Glomerular visceral epithelial cell (primary cell): ENCODE results near the gene GFPT2.
A peak's percentile ranks its signal among the peaks of the same experiment; 100 is the strongest.

Experiments
- DNase-seq: peaks from one replicate; pipeline ENCODE4 v3.0.0-alpha.2; 2016; ENCODE audit errors: extremely low spot score

Gene GFPT2

GRCh38 chr5:180350711-180351465 is 2.2 kb downstream of the GFPT2 start:
- DNase-seq: no peak

- no peak for DNase-seq
Measured at GRCh38 chr5:180350296-180350695, 2.8 kb downstream of the GFPT2 start.

GRCh38 chr5:180349391-180349790 is 3.7 kb downstream of the GFPT2 start:
- DNase-seq: no peak

DNA sequence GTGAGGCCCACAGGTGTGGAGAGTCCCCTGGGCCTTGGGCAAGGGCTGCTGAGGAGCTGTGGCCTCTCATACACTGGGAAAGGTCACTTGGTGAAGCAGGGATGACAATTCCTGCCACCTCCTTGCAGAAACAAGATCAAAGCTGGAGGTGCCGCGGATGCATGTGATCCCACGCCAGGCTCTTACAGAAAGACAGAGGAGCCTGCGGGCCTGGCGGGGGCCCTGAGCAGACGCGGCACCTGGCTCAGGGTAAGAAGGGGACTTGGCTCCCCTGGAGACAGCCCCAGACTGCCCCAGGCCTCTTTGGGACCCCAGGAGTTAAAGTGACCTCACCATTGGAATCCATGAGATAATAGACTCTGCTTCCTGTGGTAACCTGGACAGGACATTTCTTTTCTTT is 4.8 kb downstream of the GFPT2 start:
- no peak for DNase-seq

GRCh38 chr5:180347702-180348101 is 5.4 kb downstream of the GFPT2 start:
- DNase-seq: no peak

GRCh38 chr5:180346358-180346757 is 6.8 kb downstream of the GFPT2 start:
- DNase-seq: no peak

GRCh38 chr5:180345781-180346180 is 7.4 kb downstream of the GFPT2 start:
- DNase-seq: no peak

DNA sequence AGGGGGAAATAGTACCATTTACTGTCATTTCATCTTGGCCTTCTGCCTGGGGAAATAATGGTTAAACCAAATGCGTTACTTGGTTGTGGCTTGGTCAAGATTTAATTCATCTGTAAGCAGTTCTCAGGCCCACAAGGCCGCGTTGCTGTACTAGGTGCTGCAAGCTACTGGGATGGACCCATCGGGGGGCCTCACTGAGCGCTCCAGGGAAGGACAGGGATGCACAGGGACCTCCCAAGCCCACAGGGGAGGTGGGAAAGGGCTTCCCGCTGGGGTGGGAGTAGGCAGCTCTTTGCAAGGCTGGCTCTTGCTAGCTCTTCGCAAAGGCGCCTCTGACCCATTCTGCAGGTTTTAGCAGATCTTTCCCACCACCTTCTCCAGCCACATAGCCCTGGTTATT is 8.0 kb downstream of the GFPT2 start:
- no peak for DNase-seq

- DNase-seq: no peak
Measured at GRCh38 chr5:180344696-180344999, 8.5 kb downstream of the GFPT2 start.

GRCh38 chr5:180343831-180344695 is 9.1 kb downstream of the GFPT2 start:
- DNase-seq: no peak

GRCh38 chr5:180343110-180343830 is 9.9 kb downstream of the GFPT2 start:
- peak; percentile 75 for DNase-seq

DNA sequence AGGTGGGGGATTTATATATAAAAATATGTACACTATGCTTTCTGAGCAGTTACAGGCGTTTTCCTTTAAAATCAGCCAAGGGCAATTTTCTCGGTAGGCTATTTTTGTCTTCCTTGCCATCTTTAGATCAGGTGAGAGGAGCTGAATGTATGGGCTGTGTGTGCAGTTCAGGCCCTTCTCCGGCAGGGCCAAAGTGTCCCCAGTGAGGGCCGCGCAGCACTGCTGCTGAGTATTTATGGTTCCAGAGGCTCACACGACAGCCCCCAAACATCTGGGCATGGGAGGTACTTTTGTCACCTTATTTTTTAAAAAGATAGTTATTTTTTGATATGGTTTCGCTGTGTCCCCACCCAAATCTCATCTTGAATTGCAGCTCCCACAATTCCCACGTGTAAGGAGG is 11.5 kb downstream of the GFPT2 start:
- no peak for DNase-seq

- DNase-seq: no peak
Measured at GRCh38 chr5:180340856-180341255, 12.3 kb downstream of the GFPT2 start.

DNA sequence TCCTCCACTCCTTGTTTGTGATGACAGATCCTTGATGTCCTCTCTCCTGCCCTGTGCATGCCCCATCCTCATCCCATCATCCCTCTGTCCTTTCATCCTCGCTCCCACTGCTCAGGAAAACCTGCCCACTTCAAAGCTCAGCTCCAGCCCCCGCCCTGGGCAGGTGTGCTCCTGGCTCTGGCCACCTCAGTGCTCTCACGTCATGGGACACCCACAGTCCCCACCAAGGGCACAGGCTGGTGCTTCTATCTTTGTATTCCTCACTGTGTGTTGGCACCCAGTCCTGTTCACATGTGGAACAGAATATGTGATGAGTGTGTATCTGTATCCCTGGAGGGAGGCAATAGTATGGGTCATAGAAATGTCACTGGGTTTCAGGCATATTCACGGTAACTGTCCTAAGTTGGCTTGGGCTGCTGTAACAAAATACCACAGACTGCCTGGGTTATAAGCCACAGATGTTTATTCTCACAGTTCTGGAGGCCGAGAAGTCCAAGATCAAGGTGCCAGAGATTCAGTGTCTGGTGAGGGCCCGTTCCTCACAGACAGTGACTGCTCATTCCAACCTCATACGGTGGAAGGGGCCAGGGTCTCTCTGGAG is 13.5 kb downstream of the GFPT2 start:
- DNase-seq: no peak

DNA sequence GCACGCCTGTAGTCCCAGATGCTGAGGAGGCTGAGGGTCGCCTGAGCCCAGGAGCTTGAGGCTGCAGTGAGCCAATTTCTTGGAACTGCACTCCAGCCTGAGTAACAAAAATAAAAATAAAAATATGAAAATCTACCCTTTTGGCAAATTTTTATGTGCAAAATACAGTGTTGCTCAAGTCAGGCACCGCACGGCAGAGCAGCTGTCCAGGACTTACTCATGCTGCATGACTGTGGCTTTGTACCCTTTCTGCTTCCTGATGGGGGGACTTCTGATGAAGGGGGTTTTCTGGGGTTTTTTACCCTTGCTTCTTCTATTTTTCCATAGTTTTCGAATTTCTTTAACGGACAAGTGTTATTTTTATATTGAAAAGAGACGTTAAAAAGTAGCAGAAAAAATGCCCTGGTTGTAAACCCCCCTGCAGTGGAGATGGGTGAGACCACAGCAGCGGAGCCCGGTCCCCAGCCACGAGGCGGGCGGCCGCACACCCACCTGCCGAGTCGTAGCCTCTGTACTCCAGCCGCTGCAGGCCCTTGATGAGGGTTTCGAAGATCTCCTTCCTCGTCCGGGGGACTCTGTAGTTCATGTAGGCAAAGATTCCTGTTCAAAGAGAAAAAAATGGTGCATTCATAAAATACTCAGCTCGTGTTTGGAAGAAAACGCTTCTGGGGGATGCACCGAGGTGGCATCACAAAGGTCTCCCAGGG is 15.0 kb downstream of the GFPT2 start:
- DNase-seq: no peak

DNA sequence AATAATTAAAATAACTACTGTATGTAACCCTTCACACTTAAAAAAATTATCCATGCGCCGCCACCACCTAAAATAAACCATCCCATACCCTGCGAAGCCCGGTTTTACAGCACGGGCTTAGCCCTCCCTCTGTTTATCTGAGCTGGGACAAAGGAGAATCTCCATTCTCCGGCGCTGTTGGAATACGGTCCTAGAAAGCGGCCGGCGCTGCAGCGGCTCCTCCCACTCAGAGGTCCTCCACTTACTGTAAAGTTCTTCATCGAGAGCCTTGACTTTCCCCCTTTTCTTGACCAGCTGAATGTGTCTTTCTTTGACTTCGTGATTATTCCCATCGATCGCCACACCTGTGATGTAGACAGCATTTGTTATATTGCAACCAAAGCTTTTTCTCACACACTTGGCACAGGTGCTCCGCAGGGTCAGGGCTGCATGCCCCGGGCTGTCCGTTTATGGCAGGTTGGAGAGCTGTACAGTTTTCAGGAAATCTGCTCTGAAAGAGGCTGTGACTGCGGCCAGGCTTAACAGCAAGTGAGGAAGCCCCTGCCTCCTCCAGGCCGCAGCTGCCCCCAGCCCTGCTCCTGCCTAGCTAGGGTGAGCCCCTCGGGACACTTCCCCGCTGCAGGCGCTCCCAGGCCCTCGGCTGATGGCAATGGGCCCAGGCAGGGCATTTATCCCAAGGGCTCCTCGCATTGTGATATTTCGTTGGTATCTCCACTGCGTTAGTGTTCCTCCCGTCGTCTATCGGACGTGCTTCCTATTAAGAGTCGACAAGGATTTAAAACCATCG is 16.7 kb downstream of the GFPT2 start:
- DNase-seq: no peak

DNA sequence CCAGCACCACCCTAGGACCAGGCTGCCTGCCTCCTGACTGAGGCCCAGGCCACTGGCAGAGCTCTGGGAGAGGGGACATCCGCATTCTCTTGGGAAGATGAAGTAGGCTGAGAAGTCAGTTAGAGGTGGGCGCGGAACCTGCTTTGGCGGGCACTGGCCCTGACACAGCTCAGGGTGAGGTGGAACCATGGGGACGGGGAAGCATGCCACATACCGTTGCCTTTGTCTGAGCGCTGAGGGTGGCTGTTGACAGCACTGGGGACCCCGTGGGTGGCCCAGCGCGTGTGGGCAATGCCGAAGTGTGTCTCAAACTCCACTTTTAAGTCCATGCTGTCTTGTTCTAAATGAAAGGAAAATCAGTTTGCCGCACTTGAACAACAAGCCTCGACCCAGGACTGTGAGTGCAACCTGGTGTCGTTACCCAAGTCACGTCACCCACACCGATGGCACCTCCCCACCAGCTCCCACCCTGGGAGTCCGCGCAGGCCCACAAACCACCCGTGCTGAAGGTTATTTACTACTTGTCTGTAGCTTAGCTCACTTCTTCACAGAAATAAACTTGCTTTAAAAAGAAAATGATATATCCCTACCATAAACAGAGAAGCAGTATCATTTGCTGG is 17.4 kb downstream of the GFPT2 start:
- no peak for DNase-seq

GRCh38 chr5:180334751-180335613 is 18.2 kb downstream of the GFPT2 start:
- no peak for DNase-seq

- no peak for DNase-seq
Measured at GRCh38 chr5:180334176-180334575, 19.0 kb downstream of the GFPT2 start.
